NB4 (cell line): ENCODE data around the gene CACNG4.

Source experiments
- DNase-seq: peaks from one replicate; pipeline ENCODE4 v3.0.0; 2010; ENCODE audit warnings: low read depth
- H3K4me3 ChIP-seq: one replicate; pipeline ENCODE4 v1.5.1; 2011; ENCODE audit warnings: mild to moderate bottlenecking, low read depth, low read length, moderate library complexity
- CTCF ChIP-seq: IDR thresholded peaks from one replicate; pipeline ENCODE4 v1.5.1; 2012; ENCODE audit warnings: low read depth, low read length
- MAX ChIP-seq: IDR thresholded peaks from 2 replicates; pipeline ENCODE4 v1.6.1; 2011; ENCODE audit warnings: low read depth, low read length
- MYC ChIP-seq: IDR thresholded peaks from 2 replicates; pipeline ENCODE4 v1.6.1; 2011; ENCODE audit warnings: low read depth, low read length
- POLR2A ChIP-seq: IDR thresholded peaks from 2 replicates; pipeline ENCODE4 v1.6.1; 2011; ENCODE audit warnings: mild to moderate bottlenecking; ENCODE audit not compliant: insufficient read length; ENCODE audit errors: extremely low read depth

The CACNG4 gene

GRCh38 chr17:66963909-66964771 lies at the start of gene CACNG4:
CACNG4 (plus strand) TSS chr17:66964707; CDS start chr17:66964912, 205 bp downstream.
- TF ChIP-seq POLR2A (no peak), MYC (no peak), MAX (no peak), CTCF (no peak)
- no peak for DNase-seq
- no peak within 1 kb of the TSS for H3K4me3 ChIP-seq

GRCh38 chr17:66915204-66915611 lies 49.3 kb upstream of the CACNG4 start:
- peak; percentile 24 for DNase-seq
- no peak overlapping the region for H3K4me3 ChIP-seq

GRCh38 chr17:66915792-66916191 lies 48.7 kb upstream of the CACNG4 start:
- DNase-seq, result no peak
- no peak overlapping the region for H3K4me3 ChIP-seq
- TF ChIP-seq MYC (no peak), POLR2A (no peak), CTCF (no peak), MAX (no peak)

More at GRCh38 chr17:66915204-66915611, 49.3 kb upstream of the CACNG4 start:
- peak; percentile 28 for TF ChIP-seq CTCF
- no peak for TF ChIP-seq MAX
- TF ChIP-seq MYC, result no peak
- TF ChIP-seq POLR2A, result no peak

- DNase-seq, result no peak
- TF ChIP-seq MYC (no peak), POLR2A (no peak), CTCF (no peak), MAX (no peak)
- H3K4me3 ChIP-seq, result no peak overlapping the region
Measured at GRCh38 chr17:66916946-66917345, 47.6 kb upstream of the CACNG4 start.

- no peak overlapping the region for H3K4me3 ChIP-seq
- no peak for DNase-seq
- no peak for TF ChIP-seq CTCF
- no peak for TF ChIP-seq MAX
Measured at GRCh38 chr17:66918896-66919295, 45.6 kb upstream of the CACNG4 start.

GRCh38 chr17:66920435-66920834 lies 44.1 kb upstream of the CACNG4 start:
- TF ChIP-seq MAX (no peak), POLR2A (no peak), CTCF (no peak), MYC (no peak)
- H3K4me3 ChIP-seq, result no peak overlapping the region
- DNase-seq, result no peak
